ENCODE data around the gene EFS.

EFS gene

DNA sequence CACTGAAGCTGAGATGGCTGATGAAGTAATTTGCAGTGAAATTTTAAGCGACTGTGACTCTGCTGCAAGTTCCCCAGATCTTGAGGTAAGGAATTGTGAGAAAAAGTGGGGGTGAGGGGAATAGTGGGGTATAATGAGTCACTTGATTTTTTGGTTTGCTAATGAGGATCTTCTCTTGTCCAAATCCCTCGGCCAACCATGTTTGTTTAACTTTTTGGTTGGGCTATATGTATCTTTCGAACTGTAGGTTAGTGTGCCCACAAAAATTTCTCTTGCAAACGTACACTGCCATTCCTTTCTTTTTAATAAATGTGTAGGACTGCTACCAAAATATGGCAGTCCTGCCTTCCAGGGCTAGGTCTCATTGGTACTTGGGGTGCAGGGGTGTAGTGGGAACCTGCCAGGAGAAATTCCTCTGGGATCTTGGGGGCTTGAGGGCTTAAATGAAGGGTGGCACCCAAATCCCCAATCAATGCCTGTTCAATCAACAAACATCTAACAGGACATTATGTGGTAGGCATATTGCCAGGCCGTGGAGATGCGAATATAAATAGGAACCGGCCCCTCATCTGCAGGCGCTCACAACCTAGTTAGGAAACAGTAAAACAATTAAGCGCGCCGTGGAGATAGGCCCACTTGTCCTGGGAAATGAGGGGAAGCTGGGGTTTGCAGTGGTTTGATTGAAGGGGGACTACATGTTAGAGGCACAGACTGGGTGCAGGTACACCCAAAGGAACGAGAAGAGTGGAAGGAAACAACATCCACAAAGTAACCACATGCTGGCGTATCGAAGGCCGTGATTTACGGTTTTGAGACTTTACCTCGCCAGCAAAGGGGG lies 45.0 kb downstream of the EFS start:
- Histone ChIP-seq H4K20me1 (ENCODE audit: insufficient read depth, low read length) (peaks cover 22% of the 10 kb centered on the region), H3K27me3 (ENCODE audit: insufficient read depth, low read length, poor library complexity) (no peaks in the 10 kb centered on the region), H3K4me3 (ENCODE audit: low read depth in 1 of 2, low read length in 2 of 2) (peak overlapping the region; percentile 21 to 71; a peak in 3 of 4 replicates), H3K36me3 (ENCODE audit: insufficient read depth, low read length) (peaks cover 31% of the 10 kb centered on the region), H3K4me2 (ENCODE audit: insufficient read depth, low read length) (peak overlapping the region; percentile 72), H2AFZ (ENCODE audit: low read depth, low read length) (peak overlapping the region; percentile 81), H3K9ac (ENCODE audit: low read depth, low read length) (peak overlapping the region; percentile 63), H3K79me2 (ENCODE audit: insufficient read depth, low read length) (peaks cover 33% of the 10 kb centered on the region), H3K9me3 (ENCODE audit: insufficient read depth, low read length, severe bottlenecking) (no peaks in the 10 kb centered on the region), H3K27ac (ENCODE audit: low read length) (peak overlapping the region; percentile 94), H3K4me1 (ENCODE audit: insufficient read depth, low read length) (peaks cover 36% of the 10 kb centered on the region)
- no peak for DNase-seq
- ATAC-seq (ENCODE audit: insufficient read depth, low read depth): no peak
- TF ChIP-seq EZH2 (IDR thresholded peaks at IDR 0.05; ENCODE audit: borderline replicate concordance, low read depth, low read length, severe bottlenecking): no peak
- TF ChIP-seq, protein P1, sequence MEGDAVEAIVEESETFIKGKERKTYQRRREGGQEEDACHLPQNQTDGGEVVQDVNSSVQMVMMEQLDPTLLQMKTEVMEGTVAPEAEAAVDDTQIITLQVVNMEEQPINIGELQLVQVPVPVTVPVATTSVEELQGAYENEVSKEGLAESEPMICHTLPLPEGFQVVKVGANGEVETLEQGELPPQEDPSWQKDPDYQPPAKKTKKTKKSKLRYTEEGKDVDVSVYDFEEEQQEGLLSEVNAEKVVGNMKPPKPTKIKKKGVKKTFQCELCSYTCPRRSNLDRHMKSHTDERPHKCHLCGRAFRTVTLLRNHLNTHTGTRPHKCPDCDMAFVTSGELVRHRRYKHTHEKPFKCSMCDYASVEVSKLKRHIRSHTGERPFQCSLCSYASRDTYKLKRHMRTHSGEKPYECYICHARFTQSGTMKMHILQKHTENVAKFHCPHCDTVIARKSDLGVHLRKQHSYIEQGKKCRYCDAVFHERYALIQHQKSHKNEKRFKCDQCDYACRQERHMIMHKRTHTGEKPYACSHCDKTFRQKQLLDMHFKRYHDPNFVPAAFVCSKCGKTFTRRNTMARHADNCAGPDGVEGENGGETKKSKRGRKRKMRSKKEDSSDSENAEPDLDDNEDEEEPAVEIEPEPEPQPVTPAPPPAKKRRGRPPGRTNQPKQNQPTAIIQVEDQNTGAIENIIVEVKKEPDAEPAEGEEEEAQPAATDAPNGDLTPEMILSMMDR (IDR thresholded peaks at IDR 0.05; ENCODE audit: borderline replicate concordance, extremely low read depth, low read length, poor library complexity, severe bottlenecking): no peak

DNA sequence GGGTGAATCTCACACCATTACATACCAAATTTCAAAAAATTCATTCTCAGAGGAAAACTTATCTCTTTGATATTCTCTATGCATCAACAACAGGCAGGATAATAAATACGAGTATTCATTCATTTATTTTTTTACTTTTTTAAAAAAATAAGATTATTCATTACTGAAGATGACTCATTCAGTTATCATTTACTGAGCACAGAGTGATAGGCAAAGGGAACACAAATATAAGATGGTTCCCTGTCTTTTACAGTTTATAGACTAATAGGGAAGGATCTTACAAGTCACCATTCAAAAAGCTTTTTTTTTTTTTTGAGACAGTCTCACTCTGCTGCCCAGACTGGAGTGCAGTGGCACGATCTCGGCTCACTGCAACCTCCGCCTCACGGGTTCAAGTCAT lies 48.7 kb downstream of the EFS start:
- H3K36me3 ChIP-seq (ENCODE audit: insufficient read depth, low read length): no peaks in the 10 kb centered on the region

DNA sequence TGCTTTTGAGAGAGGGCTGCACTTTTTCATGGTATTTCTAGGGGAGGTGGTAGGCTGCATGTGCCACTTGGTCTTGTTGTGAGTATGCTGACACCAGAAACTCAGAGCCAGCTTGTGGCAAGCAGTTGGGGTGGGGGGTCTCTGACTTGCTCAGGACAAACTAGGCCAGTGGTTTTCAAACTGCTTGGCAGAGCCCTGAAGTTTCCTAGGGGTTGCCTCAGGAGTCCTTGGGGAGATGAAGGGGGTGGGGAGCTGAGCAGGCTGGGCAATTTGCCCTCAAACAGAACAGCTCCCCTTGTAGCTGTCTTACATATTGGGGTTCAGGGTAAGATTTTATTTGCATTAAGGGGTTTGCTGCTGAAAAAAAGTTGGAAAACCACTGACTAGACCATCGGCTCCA lies 54.4 kb downstream of the EFS start:
- DNase-seq (no peak), ATAC-seq (ENCODE audit: insufficient read depth, low read depth) (no peak)
- Histone ChIP-seq H3K9ac (ENCODE audit: low read depth, low read length) (no peak overlapping the region), H3K27me3 (ENCODE audit: insufficient read depth, low read length, poor library complexity) (no peaks in the 10 kb centered on the region), H3K9me3 (ENCODE audit: insufficient read depth, low read length, severe bottlenecking) (no peaks in the 10 kb centered on the region), H4K20me1 (ENCODE audit: insufficient read depth, low read length) (no peaks in the 10 kb centered on the region), H2AFZ (ENCODE audit: low read depth, low read length) (no peak overlapping the region), H3K36me3 (ENCODE audit: insufficient read depth, low read length) (0 out of 2 replicates have a peak, but pooled peaks cover 3% of the 10 kb centered on the region), H3K79me2 (ENCODE audit: insufficient read depth, low read length) (peaks cover 3% of the 10 kb centered on the region), H3K4me2 (ENCODE audit: insufficient read depth, low read length) (no peak overlapping the region), H3K4me1 (ENCODE audit: insufficient read depth, low read length) (peaks cover 26% of the 10 kb centered on the region), H3K27ac (ENCODE audit: low read length) (no peak overlapping the region), H3K4me3 (ENCODE audit: low read depth in 1 of 2, low read length in 2 of 2) (no peak overlapping the region)
- TF ChIP-seq, protein P1 (IDR thresholded peaks at IDR 0.05; ENCODE audit: borderline replicate concordance, extremely low read depth, low read length, poor library complexity, severe bottlenecking): no peak

More for the DNA sequence above, 48.7 kb downstream of the EFS start:
- Histone ChIP-seq H3K27ac (ENCODE audit: low read length) (no peak overlapping the region), H4K20me1 (ENCODE audit: insufficient read depth, low read length) (no peaks in the 10 kb centered on the region), H3K9me3 (ENCODE audit: insufficient read depth, low read length, severe bottlenecking) (no peaks in the 10 kb centered on the region), H3K4me3 (ENCODE audit: low read depth in 1 of 2, low read length in 2 of 2) (no peak overlapping the region), H3K4me2 (ENCODE audit: insufficient read depth, low read length) (no peak overlapping the region), H3K9ac (ENCODE audit: low read depth, low read length) (no peak overlapping the region), H3K79me2 (ENCODE audit: insufficient read depth, low read length) (0 out of 2 replicates have a peak, but pooled peaks cover 5% of the 10 kb centered on the region), H3K4me1 (ENCODE audit: insufficient read depth, low read length) (peaks cover 15% of the 10 kb centered on the region), H3K27me3 (ENCODE audit: insufficient read depth, low read length, poor library complexity) (no peaks in the 10 kb centered on the region), H2AFZ (ENCODE audit: low read depth, low read length) (no peak overlapping the region)
- no peak for DNase-seq
- no peak for TF ChIP-seq EZH2 (IDR thresholded peaks at IDR 0.05; ENCODE audit: borderline replicate concordance, low read depth, low read length, severe bottlenecking)
- no peak for ATAC-seq (ENCODE audit: insufficient read depth, low read depth)

DNA sequence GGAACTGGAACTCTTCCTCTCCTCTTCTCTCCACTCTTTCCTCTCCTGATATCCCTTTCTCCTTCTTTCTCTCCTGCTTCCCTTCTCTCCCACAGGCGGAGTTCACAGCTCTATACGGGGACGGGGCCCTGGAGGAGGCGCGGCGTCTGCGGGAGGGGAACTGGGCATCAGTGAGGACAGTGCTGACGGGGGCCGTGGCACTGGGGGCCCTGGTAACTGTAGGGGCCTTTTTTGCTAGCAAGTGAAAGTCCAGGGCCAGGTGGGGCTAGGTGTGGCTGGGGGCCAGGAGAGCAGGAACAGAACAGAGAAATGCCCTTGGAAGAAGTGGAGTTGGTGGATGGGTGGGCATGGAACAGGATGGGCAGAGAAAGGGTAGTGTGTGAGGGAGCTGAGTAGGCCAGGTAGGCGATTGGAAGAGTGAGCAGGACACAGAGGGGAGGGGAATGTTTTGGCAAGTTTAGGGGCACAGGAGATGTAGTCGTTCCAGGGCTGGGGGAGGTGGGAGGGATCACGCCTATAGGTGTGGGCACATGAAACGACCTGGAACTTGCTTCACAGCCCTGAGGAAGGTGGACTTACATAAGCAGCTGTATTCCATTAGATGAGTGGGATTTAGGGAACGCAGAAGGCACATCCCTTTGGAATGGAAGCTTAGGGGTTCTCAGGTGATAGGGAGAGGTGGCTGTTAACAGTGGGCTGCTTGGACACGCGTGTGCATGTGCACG lies 56.1 kb downstream of the EFS start:
- Histone ChIP-seq H2AFZ (ENCODE audit: low read depth, low read length) (no peak overlapping the region), H3K4me1 (ENCODE audit: insufficient read depth, low read length) (peaks cover 35% of the 10 kb centered on the region), H3K36me3 (ENCODE audit: insufficient read depth, low read length) (0 out of 2 replicates have a peak, but pooled peaks cover 3% of the 10 kb centered on the region), H3K9ac (ENCODE audit: low read depth, low read length) (no peak overlapping the region), H3K27ac (ENCODE audit: low read length) (no peak overlapping the region), H3K27me3 (ENCODE audit: insufficient read depth, low read length, poor library complexity) (no peaks in the 10 kb centered on the region), H3K4me3 (ENCODE audit: low read depth in 1 of 2, low read length in 2 of 2) (no peak overlapping the region), H3K4me2 (ENCODE audit: insufficient read depth, low read length) (no peak overlapping the region), H4K20me1 (ENCODE audit: insufficient read depth, low read length) (no peaks in the 10 kb centered on the region), H3K9me3 (ENCODE audit: insufficient read depth, low read length, severe bottlenecking) (no peaks in the 10 kb centered on the region), H3K79me2 (ENCODE audit: insufficient read depth, low read length) (peaks cover 3% of the 10 kb centered on the region)
- TF ChIP-seq, protein P1 (IDR thresholded peaks at IDR 0.05; ENCODE audit: borderline replicate concordance, extremely low read depth, low read length, poor library complexity, severe bottlenecking): no peak
- TF ChIP-seq EZH2 (IDR thresholded peaks at IDR 0.05; ENCODE audit: borderline replicate concordance, low read depth, low read length, severe bottlenecking): no peak
- DNase-seq (no peak), ATAC-seq (ENCODE audit: insufficient read depth, low read depth) (no peak)
